Measurements from ENCODE around the gene LAMB1. TPM values are rescaled to one million over a fixed set of nuclear protein-coding genes. Genes with fewer than 3 reads are reported as not detected.
"Not testable (repeated sequence)": the region's sequence is repeated elsewhere in the genome, so short reads cannot be mapped to it uniquely, and the experiment has no call there.

Gene LAMB1
- total RNA-seq, 2 donors from 2014 or later: 91.6 to 96.7 TPM

DNA sequence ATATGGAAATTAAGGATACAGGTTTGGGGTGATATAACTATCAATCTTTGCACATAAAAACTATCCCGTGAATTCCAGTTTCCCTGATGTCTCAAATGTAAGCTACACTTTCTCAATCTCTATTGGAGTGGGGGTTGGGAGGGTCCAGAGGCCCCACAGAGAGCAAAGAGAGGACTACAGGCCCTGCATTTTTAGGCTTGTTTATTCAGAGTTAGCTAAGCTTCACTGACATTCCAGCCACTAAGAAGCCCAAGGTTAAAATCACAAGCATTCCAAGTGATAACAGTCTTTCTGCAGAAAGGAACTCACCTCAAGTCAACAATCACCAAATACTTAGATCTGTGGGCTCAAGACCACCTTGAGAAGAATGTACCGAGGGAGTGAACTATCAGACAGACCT is 31.6 kb upstream of the LAMB1 start:
- H3K27ac ChIP-seq: no peak overlapping the region
- H3K4me3 ChIP-seq: no peak overlapping the region
- no peak overlapping the region for H3K9ac ChIP-seq (ENCODE audit: low read depth in 2 of 2, low read length in 2 of 2)
- H3K36me3 ChIP-seq: no peaks in the 10 kb centered on the region
- no peaks in the 10 kb centered on the region for H3K4me1 ChIP-seq
- no peaks in the 10 kb centered on the region for H3K27me3 ChIP-seq
- DNase-seq: no peak
- TF ChIP-seq, protein P1, sequence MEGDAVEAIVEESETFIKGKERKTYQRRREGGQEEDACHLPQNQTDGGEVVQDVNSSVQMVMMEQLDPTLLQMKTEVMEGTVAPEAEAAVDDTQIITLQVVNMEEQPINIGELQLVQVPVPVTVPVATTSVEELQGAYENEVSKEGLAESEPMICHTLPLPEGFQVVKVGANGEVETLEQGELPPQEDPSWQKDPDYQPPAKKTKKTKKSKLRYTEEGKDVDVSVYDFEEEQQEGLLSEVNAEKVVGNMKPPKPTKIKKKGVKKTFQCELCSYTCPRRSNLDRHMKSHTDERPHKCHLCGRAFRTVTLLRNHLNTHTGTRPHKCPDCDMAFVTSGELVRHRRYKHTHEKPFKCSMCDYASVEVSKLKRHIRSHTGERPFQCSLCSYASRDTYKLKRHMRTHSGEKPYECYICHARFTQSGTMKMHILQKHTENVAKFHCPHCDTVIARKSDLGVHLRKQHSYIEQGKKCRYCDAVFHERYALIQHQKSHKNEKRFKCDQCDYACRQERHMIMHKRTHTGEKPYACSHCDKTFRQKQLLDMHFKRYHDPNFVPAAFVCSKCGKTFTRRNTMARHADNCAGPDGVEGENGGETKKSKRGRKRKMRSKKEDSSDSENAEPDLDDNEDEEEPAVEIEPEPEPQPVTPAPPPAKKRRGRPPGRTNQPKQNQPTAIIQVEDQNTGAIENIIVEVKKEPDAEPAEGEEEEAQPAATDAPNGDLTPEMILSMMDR (IDR thresholded peaks at IDR 0.05): no peak
- H3K9me3 ChIP-seq: no peaks in the 10 kb centered on the region
- intact Hi-C loops (cut with DNase I): no loop called here

DNA sequence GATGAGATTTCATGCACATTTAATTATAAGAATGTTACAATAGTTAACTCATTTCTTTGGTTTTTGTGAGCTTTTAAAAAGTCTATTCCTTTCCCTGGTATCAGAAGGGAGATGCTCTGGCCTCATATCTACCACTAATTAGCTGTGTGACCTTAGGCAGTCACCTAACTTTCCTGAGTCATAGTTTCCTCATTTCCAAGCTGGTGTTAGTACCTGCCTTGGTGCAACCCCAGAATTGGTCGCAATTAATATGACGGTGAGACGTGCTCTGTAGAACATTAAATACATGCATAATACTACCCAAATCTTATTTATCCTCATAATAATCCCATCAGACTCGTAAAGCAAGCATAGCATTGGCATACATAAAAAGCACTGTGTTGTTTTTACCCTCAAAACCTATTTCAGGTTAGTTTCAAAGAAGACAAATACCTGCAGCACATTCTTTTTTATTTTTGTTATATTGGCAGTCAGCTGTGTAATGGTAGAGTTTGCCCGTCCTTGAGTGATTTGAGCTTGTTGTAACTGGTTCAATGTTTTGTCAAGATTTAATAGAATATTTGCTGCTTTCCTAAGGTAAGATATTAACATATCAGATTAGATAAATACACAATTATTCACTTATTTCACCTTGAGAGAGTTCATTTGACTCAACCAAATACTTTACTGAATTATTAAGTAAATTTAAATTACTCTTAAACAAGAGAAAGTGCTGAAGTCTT is 31.0 kb upstream of the LAMB1 start:
- Histone ChIP-seq H3K27ac (no peak overlapping the region), H3K4me1 (no peaks in the 10 kb centered on the region), H3K27me3 (no peaks in the 10 kb centered on the region), H3K9ac (ENCODE audit: low read depth in 2 of 2, low read length in 2 of 2) (no peak overlapping the region), H3K9me3 (no peaks in the 10 kb centered on the region), H3K4me3 (no peak overlapping the region), H3K36me3 (no peaks in the 10 kb centered on the region)
- intact Hi-C loops (cut with DNase I): no loop called here
- TF ChIP-seq, protein P1 (IDR thresholded peaks at IDR 0.05): no peak
- no peak for DNase-seq

DNA sequence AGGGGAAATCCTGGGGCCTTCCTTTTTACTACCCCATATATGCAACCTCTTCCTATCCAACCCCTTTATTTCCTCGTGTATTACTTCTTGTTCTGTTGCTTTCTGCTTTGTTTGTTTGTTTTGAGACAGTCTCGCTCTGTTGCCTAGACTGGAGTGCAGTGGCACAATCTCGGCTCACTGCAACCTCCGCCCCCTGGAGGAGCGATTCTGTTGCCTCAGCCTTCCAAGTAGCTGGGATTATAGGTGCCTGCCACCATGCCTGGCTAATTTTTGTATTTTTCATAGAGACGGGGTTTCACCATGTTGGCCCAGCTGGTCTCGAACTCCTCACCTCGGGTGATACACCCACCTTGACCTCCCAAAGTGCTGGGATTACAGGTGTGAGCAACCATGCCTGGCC is 30.3 kb upstream of the LAMB1 start:
- H3K4me1 ChIP-seq; DNase-seq; H3K4me3 ChIP-seq; H3K27me3 ChIP-seq; H3K36me3 ChIP-seq; H3K27ac ChIP-seq; H3K9me3 ChIP-seq; intact Hi-C loops (cut with DNase I); H3K9ac ChIP-seq (ENCODE audit: low read depth in 2 of 2, low read length in 2 of 2): not testable (repeated sequence)

DNA sequence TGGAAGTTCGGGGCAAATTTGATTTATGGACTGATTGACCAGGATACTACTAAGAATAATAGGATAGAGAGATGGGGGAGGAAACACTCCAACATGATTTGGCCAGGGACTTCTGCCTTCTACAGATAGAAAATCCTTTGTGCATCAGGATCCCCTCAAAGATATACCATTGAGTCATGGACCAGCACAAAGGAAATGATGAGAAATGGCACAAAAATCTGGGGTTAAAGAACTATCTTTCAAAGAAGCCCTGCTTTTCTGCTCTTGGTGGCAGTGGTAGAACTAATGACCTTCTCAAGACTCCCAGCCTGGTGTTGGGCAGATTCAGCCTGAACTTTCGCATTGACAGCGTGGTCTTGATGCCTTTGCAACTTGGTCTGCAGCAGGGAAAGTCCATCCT is 27.6 kb upstream of the LAMB1 start:
- intact Hi-C loops (cut with DNase I): no loop called here
- H3K27me3 ChIP-seq: no peaks in the 10 kb centered on the region
- no peak for DNase-seq
- H3K9me3 ChIP-seq: no peaks in the 10 kb centered on the region
- no peak overlapping the region for H3K9ac ChIP-seq (ENCODE audit: low read depth in 2 of 2, low read length in 2 of 2)
- no peak overlapping the region for H3K4me3 ChIP-seq
- TF ChIP-seq, protein P1 (IDR thresholded peaks at IDR 0.05): no peak
- H3K36me3 ChIP-seq: no peaks in the 10 kb centered on the region
- no peaks in the 10 kb centered on the region for H3K4me1 ChIP-seq
- H3K27ac ChIP-seq: no peak overlapping the region

DNA sequence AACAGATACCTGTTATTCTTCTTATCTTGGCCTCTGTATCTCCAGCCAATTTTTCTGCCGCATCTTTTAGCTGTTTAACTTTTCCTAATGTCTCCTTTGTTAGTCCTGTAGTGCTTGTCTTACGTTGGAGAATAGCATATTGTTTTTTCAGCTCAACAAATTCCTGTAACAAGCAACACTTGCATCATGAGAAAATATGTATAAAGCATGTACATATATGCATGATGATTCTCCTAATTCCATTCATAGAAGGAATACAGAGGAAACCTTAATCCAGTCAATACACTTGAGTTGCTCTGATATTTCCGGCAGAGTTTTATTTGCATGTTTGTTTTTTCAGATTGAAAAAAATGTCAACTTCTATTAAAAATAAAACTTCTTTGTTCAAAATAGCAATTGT is 26.1 kb upstream of the LAMB1 start:
- no peak for DNase-seq
- no peaks in the 10 kb centered on the region for H3K27me3 ChIP-seq
- H3K36me3 ChIP-seq: no peaks in the 10 kb centered on the region
- no peak overlapping the region for H3K9ac ChIP-seq (ENCODE audit: low read depth in 2 of 2, low read length in 2 of 2)
- H3K9me3 ChIP-seq: no peaks in the 10 kb centered on the region
- no peak overlapping the region for H3K27ac ChIP-seq
- intact Hi-C loops (cut with DNase I): no loop called here
- H3K4me3 ChIP-seq: no peak overlapping the region
- TF ChIP-seq, protein P1 (IDR thresholded peaks at IDR 0.05): no peak
- no peaks in the 10 kb centered on the region for H3K4me1 ChIP-seq

DNA sequence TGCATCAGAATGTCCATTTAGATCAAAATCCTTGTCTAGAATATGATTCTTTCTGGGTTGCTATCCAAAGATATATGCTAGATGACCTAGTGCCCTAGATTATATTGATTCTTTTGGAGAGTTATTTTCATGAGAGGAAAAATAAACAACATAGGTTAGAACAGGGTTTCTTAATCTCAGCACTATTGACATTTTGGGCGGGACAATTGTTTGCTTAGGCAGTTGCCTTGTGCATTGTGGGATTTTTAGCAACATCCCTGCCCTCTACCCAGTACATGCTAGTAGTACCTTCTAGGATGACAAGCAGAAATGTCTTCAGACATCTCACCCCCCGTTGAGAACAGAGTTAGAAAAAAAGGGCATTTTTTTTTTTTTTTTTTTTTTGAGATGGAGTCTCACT is 25.1 kb upstream of the LAMB1 start:
- Histone ChIP-seq H3K36me3 (no peaks in the 10 kb centered on the region), H3K9me3 (no peaks in the 10 kb centered on the region), H3K4me1 (no peaks in the 10 kb centered on the region), H3K27ac (no peak overlapping the region), H3K4me3 (no peak overlapping the region), H3K9ac (ENCODE audit: low read depth in 2 of 2, low read length in 2 of 2) (no peak overlapping the region), H3K27me3 (no peaks in the 10 kb centered on the region)
- DNase-seq: peak; percentile 58
- TF ChIP-seq, protein P1 (IDR thresholded peaks at IDR 0.05): no peak
- intact Hi-C loops (cut with DNase I): no loop called here
